Measurements from ENCODE around the gene OTOA. TPM values are rescaled to one million over a fixed set of nuclear protein-coding genes. Genes with fewer than 3 reads are reported as not detected.

Gene OTOA
- total and polyA plus RNA-seq, 2 of the 13 experiments (the other 11 are each of a cell fraction or from before 2014, with no cell fraction given), result 0.05 to 0.15 TPM

DNA sequence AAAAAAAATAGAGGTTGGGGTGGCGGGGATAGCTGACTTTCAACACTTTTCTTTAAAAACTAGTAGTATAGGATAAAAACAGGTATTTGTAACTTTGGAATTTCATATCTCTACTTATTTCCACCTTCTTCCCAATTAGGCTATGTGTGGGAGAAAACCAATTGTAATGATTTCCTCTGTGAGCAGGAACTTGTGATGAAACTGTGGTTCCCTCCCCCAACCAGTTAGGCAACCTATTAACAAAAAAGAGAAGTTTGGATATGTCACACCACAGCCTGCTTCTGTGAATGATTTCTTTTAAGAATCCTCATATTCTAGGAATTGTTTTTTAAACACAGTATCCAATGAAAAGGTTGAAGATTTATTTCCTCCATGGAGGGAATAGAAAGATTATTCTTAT, 13.2 kb upstream of the OTOA start (continued):
- TF ChIP-seq GMEB2 (CRISPR knock-in tag; IDR thresholded peaks at IDR 0.05; ENCODE audit: low read depth) (no peak), NPAS2 (CRISPR knock-in tag; IDR thresholded peaks at IDR 0.05; ENCODE audit: borderline replicate concordance) (no peak), RFX1 (IDR thresholded peaks at IDR 0.05) (no peak), CCAR2 (optimal IDR thresholded peaks at IDR 0.05; ENCODE audit: low read depth, low read length) (no peak), ZNF839 (CRISPR knock-in tag; IDR thresholded peaks at IDR 0.05; ENCODE audit: borderline replicate concordance) (no peak), SP140L (CRISPR knock-in tag; IDR thresholded peaks at IDR 0.05; ENCODE audit: borderline replicate concordance) (no peak), ZNF781 (CRISPR knock-in tag; IDR thresholded peaks at IDR 0.05; ENCODE audit: borderline replicate concordance, not compliant biosample characterization) (no peak)
- TF ChIP-seq, protein P1, sequence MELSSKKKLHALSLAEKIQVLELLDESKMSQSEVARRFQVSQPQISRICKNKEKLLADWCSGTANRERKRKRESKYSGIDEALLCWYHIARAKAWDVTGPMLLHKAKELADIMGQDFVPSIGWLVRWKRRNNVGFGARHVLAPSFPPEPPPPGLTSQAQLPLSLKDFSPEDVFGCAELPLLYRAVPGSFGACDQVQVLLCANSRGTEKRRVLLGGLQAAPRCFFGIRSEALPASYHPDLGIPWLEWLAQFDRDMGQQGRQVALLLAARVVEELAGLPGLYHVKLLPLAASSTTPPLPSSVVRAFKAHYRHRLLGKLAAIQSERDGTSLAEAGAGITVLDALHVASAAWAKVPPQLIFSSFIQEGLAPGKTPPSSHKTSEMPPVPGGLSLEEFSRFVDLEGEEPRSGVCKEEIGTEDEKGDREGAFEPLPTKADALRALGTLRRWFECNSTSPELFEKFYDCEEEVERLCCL (CRISPR knock-in tag; IDR thresholded peaks at IDR 0.05; ENCODE audit: borderline replicate concordance), result no peak

- ATAC-seq (no peak), FAIRE-seq (no peak), DNase-seq (ENCODE audit: low spot score) (no peak)
- no peak overlapping the region for H3K4me3 ChIP-seq (replicated peaks in 1 of 3; ENCODE audit: insufficient read depth in 1 of 3, low read depth in 2 of 3, low read length in 3 of 3)
- H3K27me3 ChIP-seq (ENCODE audit: control insufficient read depth in 1 of 2, insufficient read depth in 2 of 2, low read length in 2 of 2), result no peaks in the 10 kb centered on the region
- no peak overlapping the region for H3K27ac ChIP-seq (ENCODE audit: extremely low read length, insufficient read depth, low read length)
- peaks cover 13 to 24% of the 10 kb centered on the region in 2 experiments for H3K36me3 ChIP-seq (replicated peaks in 1 of 2; ENCODE audit: control insufficient read depth in 1 of 2, insufficient read depth in 2 of 2, low read length in 2 of 2)
- CTCF ChIA-PET (ENCODE audit: low intra/inter-chr PET ratio, low total read pairs), result no interaction called here
- in situ Hi-C loops (cut with HindIII; ENCODE audit: extremely low pct_ligation_motif_present, low pct_unique_long_range_greater_than_20kb) (no loop called here), intact Hi-C loops (cut with micrococcal nuclease; ENCODE audit: unreplicated experiment) (no loop called here)
- BruUV-seq (replicated peaks), result no TSS peak
- H4K20me1 ChIP-seq (ENCODE audit: insufficient read depth, low read length), result peaks cover 3% of the 10 kb centered on the region; the same call in 1 of the 2 replicates
- POLR2A ChIA-PET, result no interaction called here
- H3K4me1 ChIP-seq (ENCODE audit: insufficient read depth, low read length), result peaks cover 19% of the 10 kb centered on the region
- H2AFZ ChIP-seq (ENCODE audit: low read length), result no peak overlapping the region
- WGBS (ENCODE audit: low lambda C conversion rate), result 96% methylated on average over 3 of the region's 3 CpGs
- H3K79me2 ChIP-seq (ENCODE audit: insufficient read depth, low read length), result no peaks in the 10 kb centered on the region
- no peak overlapping the region for H3K9ac ChIP-seq (ENCODE audit: insufficient read depth, low read depth, low read length)
- H3K9me3 ChIP-seq (ENCODE audit: low read length), result no peaks in the 10 kb centered on the region
- no peak overlapping the region for H3K4me2 ChIP-seq (ENCODE audit: low read depth, low read length)
- no peak for TF ChIP-seq ZNF292 (CRISPR knock-in tag; IDR thresholded peaks at IDR 0.05; ENCODE audit: borderline replicate concordance, low read depth)
- no peak for TF ChIP-seq ZNF674 (CRISPR knock-in tag; IDR thresholded peaks at IDR 0.05; ENCODE audit: low read depth)
- TF ChIP-seq, protein P2, sequence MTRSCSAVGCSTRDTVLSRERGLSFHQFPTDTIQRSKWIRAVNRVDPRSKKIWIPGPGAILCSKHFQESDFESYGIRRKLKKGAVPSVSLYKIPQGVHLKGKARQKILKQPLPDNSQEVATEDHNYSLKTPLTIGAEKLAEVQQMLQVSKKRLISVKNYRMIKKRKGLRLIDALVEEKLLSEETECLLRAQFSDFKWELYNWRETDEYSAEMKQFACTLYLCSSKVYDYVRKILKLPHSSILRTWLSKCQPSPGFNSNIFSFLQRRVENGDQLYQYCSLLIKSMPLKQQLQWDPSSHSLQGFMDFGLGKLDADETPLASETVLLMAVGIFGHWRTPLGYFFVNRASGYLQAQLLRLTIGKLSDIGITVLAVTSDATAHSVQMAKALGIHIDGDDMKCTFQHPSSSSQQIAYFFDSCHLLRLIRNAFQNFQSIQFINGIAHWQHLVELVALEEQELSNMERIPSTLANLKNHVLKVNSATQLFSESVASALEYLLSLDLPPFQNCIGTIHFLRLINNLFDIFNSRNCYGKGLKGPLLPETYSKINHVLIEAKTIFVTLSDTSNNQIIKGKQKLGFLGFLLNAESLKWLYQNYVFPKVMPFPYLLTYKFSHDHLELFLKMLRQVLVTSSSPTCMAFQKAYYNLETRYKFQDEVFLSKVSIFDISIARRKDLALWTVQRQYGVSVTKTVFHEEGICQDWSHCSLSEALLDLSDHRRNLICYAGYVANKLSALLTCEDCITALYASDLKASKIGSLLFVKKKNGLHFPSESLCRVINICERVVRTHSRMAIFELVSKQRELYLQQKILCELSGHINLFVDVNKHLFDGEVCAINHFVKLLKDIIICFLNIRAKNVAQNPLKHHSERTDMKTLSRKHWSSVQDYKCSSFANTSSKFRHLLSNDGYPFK (CRISPR knock-in tag; IDR thresholded peaks at IDR 0.05; ENCODE audit: borderline replicate concordance), result no peak
- TF ChIP-seq ZNF230 (CRISPR knock-in tag; IDR thresholded peaks at IDR 0.05), result no peak
- no peak for TF ChIP-seq PITX1 (CRISPR knock-in tag; IDR thresholded peaks at IDR 0.05)
- no peak for TF ChIP-seq YY1 (IDR thresholded peaks at IDR 0.05; ENCODE audit: insufficient read depth, insufficient replicate concordance, low read depth, low read length)
- no peak for TF ChIP-seq TEF (CRISPR knock-in tag; IDR thresholded peaks at IDR 0.05)
Observed at GRCh38 chr16:21651515-21651914, 12.3 kb upstream of the OTOA start.
